Measurements from ENCODE around the gene EAPP.

The EAPP gene

GRCh38 chr14:34571771-34572170, 32.3 kb upstream of the EAPP start:
- TF ChIP-seq RAD21 (IDR thresholded peaks at IDR 0.05; ENCODE audit: low read depth) (no peak), CREB1 (IDR thresholded peaks at IDR 0.05; ENCODE audit: low read depth) (no peak)

DNA sequence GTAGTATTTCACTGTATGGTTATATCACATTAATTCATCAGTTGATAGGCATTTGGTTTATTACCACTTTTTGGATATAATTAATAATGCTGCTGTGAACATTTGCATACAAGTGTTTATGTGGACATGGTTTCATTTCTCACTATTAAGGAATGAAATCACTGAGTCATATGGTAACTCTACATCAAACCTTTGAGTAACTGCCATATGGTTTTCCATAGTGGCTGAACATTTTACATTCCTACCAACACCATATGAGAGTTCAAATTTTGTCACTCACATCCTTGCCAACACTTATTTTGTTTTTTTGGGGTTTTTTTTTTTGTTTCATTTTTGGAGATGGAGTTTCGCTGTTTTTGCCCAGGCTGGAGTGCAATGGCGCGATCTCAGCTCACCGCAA, 30.2 kb upstream of the EAPP start:
- TF ChIP-seq RAD21 (IDR thresholded peaks at IDR 0.05; ENCODE audit: low read depth) (no peak), EGR1 (IDR thresholded peaks at IDR 0.05) (no peak), FOXM1 (IDR thresholded peaks at IDR 0.05; ENCODE audit: borderline replicate concordance, low read depth) (no peak), NFIC (IDR thresholded peaks at IDR 0.05) (no peak), TEAD4 (IDR thresholded peaks at IDR 0.05) (no peak), EP300 (IDR thresholded peaks at IDR 0.05; ENCODE audit: borderline replicate concordance) (no peak), TCF12 (IDR thresholded peaks at IDR 0.05; ENCODE audit: low read depth) (no peak), YY1 (IDR thresholded peaks at IDR 0.05; ENCODE audit: low read depth) (no peak), CEBPB (IDR thresholded peaks at IDR 0.05) (no peak), TAF1 (IDR thresholded peaks at IDR 0.05; ENCODE audit: low read depth) (no peak), CREB1 (IDR thresholded peaks at IDR 0.05; ENCODE audit: low read depth) (no peak)
- TF ChIP-seq, protein P1, sequence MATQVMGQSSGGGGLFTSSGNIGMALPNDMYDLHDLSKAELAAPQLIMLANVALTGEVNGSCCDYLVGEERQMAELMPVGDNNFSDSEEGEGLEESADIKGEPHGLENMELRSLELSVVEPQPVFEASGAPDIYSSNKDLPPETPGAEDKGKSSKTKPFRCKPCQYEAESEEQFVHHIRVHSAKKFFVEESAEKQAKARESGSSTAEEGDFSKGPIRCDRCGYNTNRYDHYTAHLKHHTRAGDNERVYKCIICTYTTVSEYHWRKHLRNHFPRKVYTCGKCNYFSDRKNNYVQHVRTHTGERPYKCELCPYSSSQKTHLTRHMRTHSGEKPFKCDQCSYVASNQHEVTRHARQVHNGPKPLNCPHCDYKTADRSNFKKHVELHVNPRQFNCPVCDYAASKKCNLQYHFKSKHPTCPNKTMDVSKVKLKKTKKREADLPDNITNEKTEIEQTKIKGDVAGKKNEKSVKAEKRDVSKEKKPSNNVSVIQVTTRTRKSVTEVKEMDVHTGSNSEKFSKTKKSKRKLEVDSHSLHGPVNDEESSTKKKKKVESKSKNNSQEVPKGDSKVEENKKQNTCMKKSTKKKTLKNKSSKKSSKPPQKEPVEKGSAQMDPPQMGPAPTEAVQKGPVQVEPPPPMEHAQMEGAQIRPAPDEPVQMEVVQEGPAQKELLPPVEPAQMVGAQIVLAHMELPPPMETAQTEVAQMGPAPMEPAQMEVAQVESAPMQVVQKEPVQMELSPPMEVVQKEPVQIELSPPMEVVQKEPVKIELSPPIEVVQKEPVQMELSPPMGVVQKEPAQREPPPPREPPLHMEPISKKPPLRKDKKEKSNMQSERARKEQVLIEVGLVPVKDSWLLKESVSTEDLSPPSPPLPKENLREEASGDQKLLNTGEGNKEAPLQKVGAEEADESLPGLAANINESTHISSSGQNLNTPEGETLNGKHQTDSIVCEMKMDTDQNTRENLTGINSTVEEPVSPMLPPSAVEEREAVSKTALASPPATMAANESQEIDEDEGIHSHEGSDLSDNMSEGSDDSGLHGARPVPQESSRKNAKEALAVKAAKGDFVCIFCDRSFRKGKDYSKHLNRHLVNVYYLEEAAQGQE (IDR thresholded peaks at IDR 0.05; ENCODE audit: low read depth) = no peak

GRCh38 chr14:34568803-34569202, 29.3 kb upstream of the EAPP start:
- TF ChIP-seq CREB1 (IDR thresholded peaks at IDR 0.05; ENCODE audit: low read depth) = no peak
- no peak for TF ChIP-seq TEAD4 (IDR thresholded peaks at IDR 0.05)
- no peak for TF ChIP-seq EGR1 (IDR thresholded peaks at IDR 0.05)
- TF ChIP-seq, protein P2, sequence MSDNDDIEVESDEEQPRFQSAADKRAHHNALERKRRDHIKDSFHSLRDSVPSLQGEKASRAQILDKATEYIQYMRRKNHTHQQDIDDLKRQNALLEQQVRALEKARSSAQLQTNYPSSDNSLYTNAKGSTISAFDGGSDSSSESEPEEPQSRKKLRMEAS (IDR thresholded peaks at IDR 0.05) = no peak
- TF ChIP-seq, protein P1 (IDR thresholded peaks at IDR 0.05; ENCODE audit: low read depth) = no peak
- no peak for TF ChIP-seq RAD21 (IDR thresholded peaks at IDR 0.05; ENCODE audit: low read depth)
- no peak for TF ChIP-seq USF1 (IDR thresholded peaks at IDR 0.05)
- no peak for TF ChIP-seq YY1 (IDR thresholded peaks at IDR 0.05; ENCODE audit: low read depth)
- no peak for TF ChIP-seq TAF1 (IDR thresholded peaks at IDR 0.05; ENCODE audit: low read depth)
- TF ChIP-seq TCF12 (IDR thresholded peaks at IDR 0.05; ENCODE audit: low read depth) = no peak
- no peak for TF ChIP-seq ZBTB7A (IDR thresholded peaks at IDR 0.05; ENCODE audit: low read depth)
- TF ChIP-seq CEBPB (IDR thresholded peaks at IDR 0.05) = no peak

GRCh38 chr14:34562776-34563150, 23.3 kb upstream of the EAPP start:
- TF ChIP-seq EP300 (IDR thresholded peaks at IDR 0.05; ENCODE audit: borderline replicate concordance) (no peak), CREB1 (IDR thresholded peaks at IDR 0.05; ENCODE audit: low read depth) (no peak), TCF12 (IDR thresholded peaks at IDR 0.05; ENCODE audit: low read depth) (no peak), YY1 (IDR thresholded peaks at IDR 0.05; ENCODE audit: low read depth) (no peak), TAF1 (IDR thresholded peaks at IDR 0.05; ENCODE audit: low read depth) (no peak), EGR1 (IDR thresholded peaks at IDR 0.05) (no peak)
- TF ChIP-seq, protein P2 (IDR thresholded peaks at IDR 0.05) = no peak

DNA sequence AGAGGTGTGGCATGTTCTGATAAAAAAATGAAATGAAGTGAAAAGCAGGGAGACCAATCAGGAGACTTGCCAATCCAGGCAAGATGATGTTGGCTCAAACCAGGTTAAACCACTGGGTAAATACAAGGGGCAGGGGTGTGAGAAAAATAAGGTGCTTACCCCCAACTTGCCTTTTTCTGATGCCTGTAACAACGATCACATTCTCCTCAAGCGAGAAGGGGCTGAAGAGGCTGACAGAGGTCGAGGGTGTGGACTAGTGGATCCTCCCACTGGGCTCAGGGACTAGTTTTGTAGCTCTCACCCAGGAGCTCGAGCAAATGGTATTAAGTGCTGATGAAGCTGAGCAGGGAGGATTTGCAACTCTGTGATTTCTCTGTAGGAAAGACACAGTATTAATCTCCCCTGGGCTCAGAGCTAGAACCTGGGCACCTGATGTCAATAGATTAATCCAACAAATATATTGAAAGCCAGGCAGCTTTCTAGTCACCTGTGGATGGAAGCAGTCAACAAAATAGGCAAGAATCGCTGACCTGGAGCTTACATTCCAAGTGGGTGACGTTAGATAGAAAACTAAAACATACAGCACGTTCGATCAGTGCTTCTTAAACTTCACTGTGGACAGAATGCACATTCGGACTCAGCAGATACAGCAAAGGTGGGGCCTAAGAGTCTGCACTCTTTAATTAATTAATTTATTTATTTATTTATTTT, 15.2 kb upstream of the EAPP start:
- TF ChIP-seq, protein P2 (IDR thresholded peaks at IDR 0.05) = no peak
- TF ChIP-seq TAF1 (IDR thresholded peaks at IDR 0.05; ENCODE audit: low read depth) = no peak
- TF ChIP-seq NFIC (IDR thresholded peaks at IDR 0.05) = no peak
- TF ChIP-seq TCF12 (IDR thresholded peaks at IDR 0.05; ENCODE audit: low read depth) = no peak
- no peak for TF ChIP-seq ZBTB7A (IDR thresholded peaks at IDR 0.05; ENCODE audit: low read depth)
- TF ChIP-seq CEBPB (IDR thresholded peaks at IDR 0.05) = no peak
- no peak for TF ChIP-seq EP300 (IDR thresholded peaks at IDR 0.05; ENCODE audit: borderline replicate concordance)
- no peak for TF ChIP-seq USF1 (IDR thresholded peaks at IDR 0.05)
- TF ChIP-seq, protein P1 (IDR thresholded peaks at IDR 0.05; ENCODE audit: low read depth) = no peak
- no peak for TF ChIP-seq FOXM1 (IDR thresholded peaks at IDR 0.05; ENCODE audit: borderline replicate concordance, low read depth)

Data from Ishikawa (cell line).